Esophagus squamous epithelium (tissue), 5 donors: ENCODE results near the gene CSMD2. TPM values are rescaled to one million over a fixed set of nuclear protein-coding genes. Genes with fewer than 3 reads are reported as not detected.

Experiments used
- DNase-seq: peaks from one replicate; lab custom pipeline; 2025; lab: John Stamatoyannopoulos, UW
- H3K27ac ChIP-seq, 4 donors: fragments of 200-600 bp; sonication (generic); one replicate each; pipeline ENCODE4 v1.5.1; 2016 to 2019; ENCODE audit warnings: mild to moderate bottlenecking in 1 of 4
- H3K27me3 ChIP-seq, 4 donors: fragments of 200-600 bp; sonication (generic); 1 replicate in 3 of 4; 2 replicates in 1 of 4; pipeline versions ENCODE4 v1.5.1 to v1.6.0; 2017 to 2021; ENCODE audit warnings: antibody characterized with exemption in 1 of 4
- H3K36me3 ChIP-seq, 3 donors: fragments of 200-600 bp; sonication (generic); one replicate each; pipeline ENCODE4 v1.5.1; 2016 to 2019
- H3K4me1 ChIP-seq, 3 donors: fragments of 200-600 bp; sonication (generic); one replicate each; pipeline ENCODE4 v1.5.1; 2017 to 2019
- H3K4me3 ChIP-seq, 4 donors: fragments of 200-600 bp; sonication (generic); 1 replicate in 3 of 4; 2 replicates in 1 of 4; pipeline ENCODE4 v1.5.1; 2016 to 2019; ENCODE audit warnings: mild to moderate bottlenecking in 2 of 4, moderate library complexity in 1 of 4
- H3K9me3 ChIP-seq, 3 donors: fragments of 200-600 bp; sonication (generic); one replicate each; pipeline ENCODE4 v1.5.1; 2016 to 2019
- POLR2A ChIP-seq, 4 donors: fragments of 450-650 bp; IDR thresholded peaks; one replicate each; pipeline ENCODE4 v1.6.1; 2017; ENCODE audit warnings: antibody characterized with exemption in 4 of 4, mild to moderate bottlenecking in 4 of 4, moderate library complexity in 3 of 4
- WGBS, 2 donors: methylation state at CpG; one replicate each; pipeline ENCODE4 v1.1.5; 2018; 5-methylcytosine and 5-hydroxymethylcytosine counted together
- intact Hi-C: fragments of 100-400 bp; cut with DNase I; formaldehyde crosslinking; loops from one replicate; pipeline ENCODE4 v1.15.0; 2022
- total RNA-seq, 4 donors: library from RNA; depleted of rRNA; stranded (reverse); fragments of >200 nt; gene quantifications; one replicate each; pipeline ENCODE4 v1.1.0, GENCODE V29; 2016
- TF ChIP-seq, protein P1 (sequence below), 6 experiments: fragments of 450-650 bp in 4 of 6; fragments of 200-600 bp in 2 of 6; sonication (generic) in 2 of 6; IDR thresholded peaks; one replicate each; pipeline ENCODE4 v1.5.1; 2016 to 2019; ENCODE audit warnings: antibody characterized with exemption in 6 of 6, mild to moderate bottlenecking in 4 of 6, moderate library complexity in 4 of 6
- donor health status: DM: yes; HTN: yes; CAD: no.

The CSMD2 gene
- total RNA-seq, 4 donors from 2014 or later = under 0.01 to 0.13 TPM; not detected in 2

DNA sequence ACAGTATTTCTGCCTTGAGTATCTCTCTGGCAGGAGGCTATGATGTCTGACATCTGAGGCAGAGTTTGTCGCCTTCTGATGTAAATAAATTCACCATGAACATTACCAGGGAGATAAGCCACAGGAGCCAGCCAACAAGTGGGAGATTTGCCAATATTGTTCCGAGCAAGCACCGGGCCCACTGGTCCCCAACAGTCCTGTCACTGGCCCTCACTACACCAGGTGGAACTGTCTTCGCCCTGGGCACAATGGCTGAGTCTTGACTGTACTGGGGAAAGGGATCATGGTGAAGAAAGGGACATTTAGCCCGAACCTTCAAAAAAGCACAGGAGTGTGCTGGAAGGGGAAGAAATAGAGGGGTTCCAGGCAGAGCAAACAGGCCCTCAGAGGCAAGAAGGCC, 243.7 kb downstream of the CSMD2 start:
- Histone ChIP-seq H3K36me3 (no peaks in the 10 kb centered on the region), H3K27ac (no peak overlapping the region), H3K4me3 (no peak overlapping the region), H3K9me3 (peaks cover 0 to 7% (median 0%) of the 10 kb centered on the region in 3 donors), H3K27me3 (no peaks in the 10 kb centered on the region), H3K4me1 (no peaks in the 10 kb centered on the region)
- WGBS, 2 donors = 80 to 96% methylated on average over 2 to 4 of the region's 5 CpGs
- no peak for TF ChIP-seq POLR2A (IDR thresholded peaks at IDR 0.05)
- TF ChIP-seq, protein P1, sequence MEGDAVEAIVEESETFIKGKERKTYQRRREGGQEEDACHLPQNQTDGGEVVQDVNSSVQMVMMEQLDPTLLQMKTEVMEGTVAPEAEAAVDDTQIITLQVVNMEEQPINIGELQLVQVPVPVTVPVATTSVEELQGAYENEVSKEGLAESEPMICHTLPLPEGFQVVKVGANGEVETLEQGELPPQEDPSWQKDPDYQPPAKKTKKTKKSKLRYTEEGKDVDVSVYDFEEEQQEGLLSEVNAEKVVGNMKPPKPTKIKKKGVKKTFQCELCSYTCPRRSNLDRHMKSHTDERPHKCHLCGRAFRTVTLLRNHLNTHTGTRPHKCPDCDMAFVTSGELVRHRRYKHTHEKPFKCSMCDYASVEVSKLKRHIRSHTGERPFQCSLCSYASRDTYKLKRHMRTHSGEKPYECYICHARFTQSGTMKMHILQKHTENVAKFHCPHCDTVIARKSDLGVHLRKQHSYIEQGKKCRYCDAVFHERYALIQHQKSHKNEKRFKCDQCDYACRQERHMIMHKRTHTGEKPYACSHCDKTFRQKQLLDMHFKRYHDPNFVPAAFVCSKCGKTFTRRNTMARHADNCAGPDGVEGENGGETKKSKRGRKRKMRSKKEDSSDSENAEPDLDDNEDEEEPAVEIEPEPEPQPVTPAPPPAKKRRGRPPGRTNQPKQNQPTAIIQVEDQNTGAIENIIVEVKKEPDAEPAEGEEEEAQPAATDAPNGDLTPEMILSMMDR (IDR thresholded peaks at IDR 0.05) = no peak
- DNase-seq = no peak
- intact Hi-C loops = no loop called here

DNA sequence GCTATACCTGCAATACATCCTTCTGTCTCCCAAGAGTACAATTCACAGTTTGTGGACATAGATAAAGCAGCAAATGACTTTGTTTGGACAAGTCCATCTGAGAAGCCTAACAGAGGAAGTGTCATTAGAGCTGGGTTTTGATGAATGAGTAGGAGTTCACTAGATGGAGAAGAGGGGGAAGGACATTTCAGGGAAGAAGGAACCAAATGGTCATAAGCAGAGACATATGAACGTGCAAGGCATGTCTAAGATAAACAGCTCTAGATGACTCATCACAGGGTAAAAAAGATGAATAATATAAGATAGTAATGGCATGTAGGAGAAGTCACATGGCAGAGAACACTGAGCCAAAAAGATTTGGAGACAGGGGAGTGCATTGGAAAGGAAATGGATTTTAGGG, 246.7 kb downstream of the CSMD2 start:
- Histone ChIP-seq H3K27ac (no peak overlapping the region), H3K4me3 (no peak overlapping the region), H3K27me3 (peaks cover 0 to 8% (median 0%) of the 10 kb centered on the region in 4 donors), H3K4me1 (no peaks in the 10 kb centered on the region), H3K36me3 (no peaks in the 10 kb centered on the region), H3K9me3 (no peaks in the 10 kb centered on the region)
- no peak for DNase-seq
- WGBS, 2 donors = 5 to 20% methylated on average over 1 of the region's 1 CpG
- intact Hi-C loops = no loop called here
- TF ChIP-seq POLR2A (IDR thresholded peaks at IDR 0.05) = no peak
- TF ChIP-seq, protein P1 (IDR thresholded peaks at IDR 0.05) = no peak

DNA sequence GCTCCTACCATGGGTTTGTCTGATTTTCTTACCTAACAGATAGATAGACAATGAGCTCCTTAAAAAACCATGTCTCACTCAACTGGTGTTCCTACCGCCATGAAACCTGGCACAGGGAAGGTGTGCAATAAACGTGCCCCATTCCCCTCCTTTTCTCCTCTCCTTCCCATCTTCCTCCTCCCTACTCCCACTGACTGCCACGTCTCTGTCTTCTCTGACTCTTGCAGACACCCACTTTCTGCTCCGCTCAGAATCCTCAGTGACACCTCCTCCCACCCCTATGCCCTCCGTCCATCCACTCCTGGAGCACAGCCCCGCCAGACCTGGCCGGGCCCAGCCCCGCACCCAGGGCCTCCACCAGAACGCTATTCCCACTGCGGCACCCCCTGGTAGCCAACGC, 248.2 kb downstream of the CSMD2 start:
- TF ChIP-seq POLR2A (IDR thresholded peaks at IDR 0.05) = no peak
- TF ChIP-seq, protein P1 (IDR thresholded peaks at IDR 0.05) = no peak
- WGBS, 2 donors = 88 to 90% methylated on average over 9 to 11 of the region's 11 CpGs
- H3K36me3 ChIP-seq = no peaks in the 10 kb centered on the region
- H3K27ac ChIP-seq = no peak overlapping the region
- DNase-seq = no peak
- H3K9me3 ChIP-seq = no peaks in the 10 kb centered on the region
- no peaks in the 10 kb centered on the region for H3K4me1 ChIP-seq
- intact Hi-C loops = no loop called here
- H3K4me3 ChIP-seq = no peak overlapping the region
- peaks cover 0 to 23% (median 0%) of the 10 kb centered on the region in 4 donors for H3K27me3 ChIP-seq

DNA sequence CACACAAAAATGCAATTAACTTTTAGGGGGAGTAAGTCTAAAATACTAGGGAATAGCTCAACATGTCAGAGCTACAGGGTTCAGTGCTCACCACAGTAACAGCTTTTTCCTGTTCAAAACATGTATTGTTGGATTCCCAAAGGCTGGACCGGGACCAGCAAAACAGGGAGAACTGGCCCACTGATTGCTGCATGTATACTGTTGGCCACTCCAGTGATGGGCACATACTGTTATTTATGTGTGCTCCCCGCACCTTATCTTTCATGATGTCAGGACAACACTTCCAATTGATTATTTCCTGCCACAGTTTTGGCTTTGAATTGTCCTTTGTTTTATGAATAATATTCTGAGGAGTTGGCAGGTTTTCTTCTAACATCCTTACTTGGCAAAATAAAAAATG, 250.5 kb downstream of the CSMD2 start:
- TF ChIP-seq POLR2A (IDR thresholded peaks at IDR 0.05) = no peak
- TF ChIP-seq, protein P1 (IDR thresholded peaks at IDR 0.05) = no peak
- Histone ChIP-seq H3K36me3 (no peaks in the 10 kb centered on the region), H3K27ac (no peak overlapping the region), H3K9me3 (no peaks in the 10 kb centered on the region), H3K4me1 (no peaks in the 10 kb centered on the region), H3K27me3 (peaks cover 0 to 31% (median 0%) of the 10 kb centered on the region in 4 donors), H3K4me3 (no peak overlapping the region)
- DNase-seq = no peak
- 49 to 52% methylated on average over 2 of the region's 2 CpGs for WGBS, 2 donors
- intact Hi-C loops = no loop called here

DNA sequence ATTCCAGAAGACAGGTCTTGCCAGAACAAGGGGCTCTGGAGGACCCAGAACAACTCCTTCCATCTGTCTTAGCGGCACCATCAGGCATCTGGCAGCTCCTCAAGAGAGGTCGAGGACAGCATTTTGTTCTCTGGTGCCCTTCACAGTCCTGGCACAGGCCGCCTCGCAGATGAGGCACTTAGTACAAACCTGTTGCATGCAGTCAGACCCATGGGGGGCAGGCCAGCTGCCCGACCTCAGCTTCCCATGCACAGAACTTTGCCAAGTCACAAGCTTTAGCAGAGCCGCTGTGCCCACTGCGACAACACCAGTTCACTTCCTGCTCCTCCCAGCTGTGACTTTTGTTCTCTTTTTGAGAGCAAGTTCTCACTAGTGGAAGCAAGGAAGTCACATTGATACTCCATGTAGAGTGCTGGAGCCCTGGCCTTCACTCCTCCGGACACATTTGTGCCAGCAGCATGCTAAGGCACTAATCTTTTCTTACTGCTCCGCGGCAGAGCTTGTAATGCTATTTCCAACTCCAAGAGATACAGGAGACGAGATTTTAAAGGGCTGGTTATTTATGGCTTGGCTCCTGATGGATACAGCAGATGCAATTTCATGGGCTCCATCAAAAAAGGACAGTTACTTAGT, 256.6 kb downstream of the CSMD2 start:
- H3K27ac ChIP-seq = no peak overlapping the region
- no peak overlapping the region for H3K4me3 ChIP-seq
- no peaks in the 10 kb centered on the region for H3K36me3 ChIP-seq
- whole genome bisulfite sequencing, 2 donors = 69 to 70% methylated on average over 10 to 11 of the region's 11 CpGs
- H3K27me3 ChIP-seq = peaks cover 0 to 32% (median 0%) of the 10 kb centered on the region in 4 donors
- peaks cover 0 to under 1% (median 0%) of the 10 kb centered on the region in 3 donors for H3K4me1 ChIP-seq
- H3K9me3 ChIP-seq = no peaks in the 10 kb centered on the region
- TF ChIP-seq, protein P1 (IDR thresholded peaks at IDR 0.05) = no peak
- no peak for TF ChIP-seq POLR2A (IDR thresholded peaks at IDR 0.05)
- intact Hi-C loops = no loop called here
- no peak for DNase-seq
